HEK293 (cell line): ENCODE data around the gene SYPL2.

ENCODE experiments used
- BCL11B ChIP-seq: fragments of 450-650 bp; formaldehyde crosslinking; IDR thresholded peaks from 2 replicates; pipeline ENCODE4 v1.5.1; 2016; ENCODE audit warnings: low read depth, missing biosample characterization, missing genetic modification characterization
- GLIS2 ChIP-seq: fragments of 450-650 bp; formaldehyde crosslinking; IDR thresholded peaks from 2 replicates; pipeline ENCODE4 v1.5.1; 2016; ENCODE audit warnings: missing biosample characterization, missing genetic modification characterization
- MZF1 ChIP-seq: fragments of 450-650 bp; formaldehyde crosslinking; IDR thresholded peaks from 2 replicates; pipeline ENCODE4 v1.5.1; 2017; ENCODE audit warnings: missing biosample characterization, missing genetic modification characterization, borderline replicate concordance
- PBX3 ChIP-seq: sonication (generic); formaldehyde crosslinking; IDR thresholded peaks from 2 replicates; pipeline ENCODE4 v1.8.1; 2022; ENCODE audit warnings: mild to moderate bottlenecking, moderate library complexity, missing genetic modification reagents
- SETDB1 ChIP-seq: IDR thresholded peaks from one replicate; pipeline ENCODE4 v1.6.1; 2017; ENCODE audit warnings: mild to moderate bottlenecking, low read length, moderate library complexity, mixed read lengths; ENCODE audit not compliant: insufficient read length
- SP2 ChIP-seq: fragments of 450-650 bp; formaldehyde crosslinking; IDR thresholded peaks from 2 replicates; pipeline ENCODE4 v1.5.1; 2016; ENCODE audit warnings: missing biosample characterization, missing genetic modification characterization
- TCF7L2 ChIP-seq: IDR thresholded peaks from 2 replicates; pipeline ENCODE4 v1.6.1; 2011; ENCODE audit warnings: low read depth, mild to moderate bottlenecking, inconsistent platforms, low read length, moderate library complexity, borderline replicate concordance
- WT1 ChIP-seq: fragments of 450-650 bp; formaldehyde crosslinking; IDR thresholded peaks from 2 replicates; pipeline ENCODE4 v1.5.1; 2016; ENCODE audit warnings: missing biosample characterization, missing genetic modification characterization
- ZBTB44 ChIP-seq: fragments of 450-650 bp; IDR thresholded peaks from 2 replicates; pipeline ENCODE4 v1.5.1; 2018; ENCODE audit warnings: missing biosample characterization, mild to moderate bottlenecking, missing genetic modification characterization
- ZFP41 ChIP-seq: fragments of 450-650 bp; formaldehyde crosslinking; IDR thresholded peaks from 2 replicates; pipeline ENCODE4 v1.5.1; 2016; ENCODE audit warnings: missing biosample characterization, missing genetic modification characterization, borderline replicate concordance
- ZNF133 ChIP-seq: fragments of 450-650 bp; formaldehyde crosslinking; IDR thresholded peaks from 2 replicates; pipeline ENCODE4 v1.5.1; 2016; ENCODE audit warnings: missing biosample characterization, missing genetic modification characterization
- ZNF146 ChIP-seq: fragments of 450-650 bp; formaldehyde crosslinking; IDR thresholded peaks from 2 replicates; pipeline ENCODE4 v1.5.1; 2016; ENCODE audit warnings: missing biosample characterization, missing genetic modification characterization
- ZNF274 ChIP-seq, 2 experiments: fragments of 200-500 bp in 1 of 2; fragments of 450-650 bp in 1 of 2; sonication (Bioruptor generic) in 1 of 2; formaldehyde crosslinking in 1 of 2; IDR thresholded peaks; 2 replicates each; pipeline versions ENCODE4 v1.5.1 to v1.6.1; 2014 to 2016; ENCODE audit warnings: borderline replicate concordance in 1 of 2, inconsistent platforms in 1 of 2, low read length in 1 of 2, missing biosample characterization in 1 of 2, missing genetic modification characterization in 1 of 2
- ZNF292 ChIP-seq: fragments of 450-650 bp; formaldehyde crosslinking; IDR thresholded peaks from 2 replicates; pipeline ENCODE4 v1.5.1; 2016; ENCODE audit warnings: low read depth, missing biosample characterization, missing genetic modification characterization, borderline replicate concordance
- ZNF354C ChIP-seq: fragments of 450-650 bp; formaldehyde crosslinking; IDR thresholded peaks from 2 replicates; pipeline ENCODE4 v1.5.1; 2016; ENCODE audit warnings: missing biosample characterization, missing genetic modification characterization, low read depth, borderline replicate concordance
- ZNF423 ChIP-seq: fragments of 450-650 bp; formaldehyde crosslinking; IDR thresholded peaks from 2 replicates; pipeline ENCODE4 v1.5.1; 2016; ENCODE audit warnings: missing biosample characterization, missing genetic modification characterization
- ZNF513 ChIP-seq: fragments of 450-650 bp; IDR thresholded peaks from 2 replicates; pipeline ENCODE4 v1.5.1; 2018; ENCODE audit warnings: missing biosample characterization, missing genetic modification characterization
- ZNF530 ChIP-seq: fragments of 450-650 bp; formaldehyde crosslinking; IDR thresholded peaks from 2 replicates; pipeline ENCODE4 v1.5.1; 2016; ENCODE audit warnings: low read depth, missing biosample characterization, missing genetic modification characterization
- ZNF560 ChIP-seq: fragments of 450-650 bp; formaldehyde crosslinking; IDR thresholded peaks from 2 replicates; pipeline ENCODE4 v1.5.1; 2017; ENCODE audit warnings: missing biosample characterization, missing genetic modification characterization, borderline replicate concordance
- ZNF600 ChIP-seq: fragments of 450-650 bp; formaldehyde crosslinking; IDR thresholded peaks from 2 replicates; pipeline ENCODE4 v1.5.1; 2016; ENCODE audit warnings: missing biosample characterization, missing genetic modification characterization
- ZNF639 ChIP-seq: fragments of 450-650 bp; formaldehyde crosslinking; IDR thresholded peaks from 2 replicates; pipeline ENCODE4 v1.5.1; 2016; ENCODE audit warnings: missing biosample characterization, missing genetic modification characterization
- ZNF830 ChIP-seq: fragments of 450-650 bp; IDR thresholded peaks from 2 replicates; pipeline ENCODE4 v1.5.0; 2018; ENCODE audit warnings: missing biosample characterization, missing genetic modification characterization, low read depth, mild to moderate bottlenecking, moderate library complexity
- ZSCAN23 ChIP-seq: fragments of 450-650 bp; formaldehyde crosslinking; IDR thresholded peaks from 2 replicates; pipeline ENCODE4 v1.5.1; 2016; ENCODE audit warnings: missing biosample characterization, missing genetic modification characterization
- ZSCAN30 ChIP-seq: fragments of 450-650 bp; IDR thresholded peaks from 2 replicates; pipeline ENCODE4 v1.5.1; 2018; ENCODE audit warnings: missing biosample characterization, mild to moderate bottlenecking, missing genetic modification characterization, moderate library complexity
- TF ChIP-seq, protein P1 (sequence below): fragments of 450-650 bp; formaldehyde crosslinking; IDR thresholded peaks from 2 replicates; pipeline ENCODE4 v1.5.1; 2016; ENCODE audit warnings: missing biosample characterization, missing genetic modification characterization, borderline replicate concordance

SYPL2 gene

GRCh38 chr1:109483672-109484518 is 17.5 kb downstream of the SYPL2 start, which contains the start of gene ATXN7L2 (continued):
- peak; percentile 98 for TF ChIP-seq ZNF639
- TF ChIP-seq SETDB1 = no peak
- no peak for TF ChIP-seq MZF1 (tag by site-specific recombination)
- peak; percentile 47; the same call in 1 of the 2 replicates for TF ChIP-seq ZNF513 (tag by site-specific recombination)
- TF ChIP-seq WT1 (tag by site-specific recombination) = peak; percentile 79
- peak; percentile 53; the same call in 1 of the 2 replicates for TF ChIP-seq PBX3 (CRISPR knock-in tag)
- peak; percentile 51; the same call in 1 of the 2 replicates for TF ChIP-seq BCL11B
- TF ChIP-seq ZNF560 = no peak
- TF ChIP-seq ZBTB44 (tag by site-specific recombination) = peak; percentile 89
- peak; percentile 27; the same call in 1 of the 2 replicates for TF ChIP-seq TCF7L2
- no peak for TF ChIP-seq ZNF274 (IDR thresholded peaks at IDR 0.05; ENCODE audit: low read length)
- no peak; the same call in 1 of the 2 replicates for TF ChIP-seq ZNF274 (tag by site-specific recombination; IDR thresholded peaks at IDR 0.05; ENCODE audit: borderline replicate concordance)
- TF ChIP-seq ZSCAN23 = peak; percentile 95
- TF ChIP-seq, protein P1, sequence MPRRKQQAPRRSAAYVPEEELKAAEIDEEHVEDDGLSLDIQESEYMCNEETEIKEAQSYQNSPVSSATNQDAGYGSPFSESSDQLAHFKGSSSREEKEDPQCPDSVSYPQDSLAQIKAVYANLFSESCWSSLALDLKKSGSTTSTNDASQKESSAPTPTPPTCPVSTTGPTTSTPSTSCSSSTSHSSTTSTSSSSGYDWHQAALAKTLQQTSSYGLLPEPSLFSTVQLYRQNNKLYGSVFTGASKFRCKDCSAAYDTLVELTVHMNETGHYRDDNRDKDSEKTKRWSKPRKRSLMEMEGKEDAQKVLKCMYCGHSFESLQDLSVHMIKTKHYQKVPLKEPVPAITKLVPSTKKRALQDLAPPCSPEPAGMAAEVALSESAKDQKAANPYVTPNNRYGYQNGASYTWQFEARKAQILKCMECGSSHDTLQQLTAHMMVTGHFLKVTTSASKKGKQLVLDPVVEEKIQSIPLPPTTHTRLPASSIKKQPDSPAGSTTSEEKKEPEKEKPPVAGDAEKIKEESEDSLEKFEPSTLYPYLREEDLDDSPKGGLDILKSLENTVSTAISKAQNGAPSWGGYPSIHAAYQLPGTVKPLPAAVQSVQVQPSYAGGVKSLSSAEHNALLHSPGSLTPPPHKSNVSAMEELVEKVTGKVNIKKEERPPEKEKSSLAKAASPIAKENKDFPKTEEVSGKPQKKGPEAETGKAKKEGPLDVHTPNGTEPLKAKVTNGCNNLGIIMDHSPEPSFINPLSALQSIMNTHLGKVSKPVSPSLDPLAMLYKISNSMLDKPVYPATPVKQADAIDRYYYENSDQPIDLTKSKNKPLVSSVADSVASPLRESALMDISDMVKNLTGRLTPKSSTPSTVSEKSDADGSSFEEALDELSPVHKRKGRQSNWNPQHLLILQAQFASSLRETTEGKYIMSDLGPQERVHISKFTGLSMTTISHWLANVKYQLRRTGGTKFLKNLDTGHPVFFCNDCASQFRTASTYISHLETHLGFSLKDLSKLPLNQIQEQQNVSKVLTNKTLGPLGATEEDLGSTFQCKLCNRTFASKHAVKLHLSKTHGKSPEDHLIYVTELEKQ (tag by site-specific recombination) = peak; percentile 76
- TF ChIP-seq SP2 = peak; percentile 44
- peak; percentile 73 for TF ChIP-seq ZNF146 (tag by site-specific recombination)
- TF ChIP-seq ZNF354C = no peak
- TF ChIP-seq ZNF600 = peak; percentile 96
- peak; percentile 49; the same call in 1 of the 2 replicates for TF ChIP-seq ZNF133 (tag by site-specific recombination)
- TF ChIP-seq ZNF423 (tag by site-specific recombination) = peak; percentile 79
- no peak for TF ChIP-seq ZFP41 (tag by site-specific recombination)
- 0 out of 2 replicates have a peak, but pooled peaks have one; percentile 9 for TF ChIP-seq ZNF292
- TF ChIP-seq ZNF530 = no peak
- peak; percentile 94 for TF ChIP-seq GLIS2
- peak; percentile 96 for TF ChIP-seq ZSCAN30 (tag by site-specific recombination)
- TF ChIP-seq ZNF830 (tag by site-specific recombination) = no peak
